Measurements from ENCODE around the gene SEPHS1.
"Not testable (repeated sequence)": the region's sequence is repeated elsewhere in the genome, so short reads cannot be mapped to it uniquely, and the experiment has no call there.

SEPHS1 gene, protein sequence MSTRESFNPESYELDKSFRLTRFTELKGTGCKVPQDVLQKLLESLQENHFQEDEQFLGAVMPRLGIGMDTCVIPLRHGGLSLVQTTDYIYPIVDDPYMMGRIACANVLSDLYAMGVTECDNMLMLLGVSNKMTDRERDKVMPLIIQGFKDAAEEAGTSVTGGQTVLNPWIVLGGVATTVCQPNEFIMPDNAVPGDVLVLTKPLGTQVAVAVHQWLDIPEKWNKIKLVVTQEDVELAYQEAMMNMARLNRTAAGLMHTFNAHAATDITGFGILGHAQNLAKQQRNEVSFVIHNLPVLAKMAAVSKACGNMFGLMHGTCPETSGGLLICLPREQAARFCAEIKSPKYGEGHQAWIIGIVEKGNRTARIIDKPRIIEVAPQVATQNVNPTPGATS

GRCh38 chr10:13348216-13349017 is at the start of gene SEPHS1:
Gene SEPHS1, minus strand, starts transcription at chr10:13348293. Its CDS starts 3,343 bp downstream, at chr10:13344950.
- DNase-seq = peak; percentile 85 to 89

- DNase-seq = no peak
Measured at GRCh38 chr10:13397052-13397451, 49.0 kb upstream of the SEPHS1 start.

DNA sequence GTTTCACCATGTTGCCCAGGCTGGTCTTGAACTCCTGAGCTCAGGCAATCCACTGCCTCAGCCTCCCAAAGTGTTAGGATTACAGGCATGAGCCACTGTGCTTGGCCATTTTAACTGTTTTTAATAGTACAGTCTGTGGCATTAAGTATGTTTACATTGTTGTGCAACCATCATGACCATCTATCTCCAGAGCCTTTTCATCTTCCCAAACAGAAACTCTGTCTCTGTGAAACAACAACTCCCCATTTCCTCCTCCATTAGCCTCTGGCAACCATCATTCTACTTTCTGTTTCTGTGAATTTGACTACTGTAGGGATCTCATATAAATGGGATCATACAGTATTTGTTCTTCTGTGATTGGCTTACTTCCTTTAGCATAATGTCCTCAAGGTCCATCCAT is 48.3 kb upstream of the SEPHS1 start:
- no peak for DNase-seq

- no peak for DNase-seq
Measured at GRCh38 chr10:13395540-13395939, 47.4 kb upstream of the SEPHS1 start.

GRCh38 chr10:13393640-13394039 is 45.5 kb upstream of the SEPHS1 start:
- DNase-seq = no peak

DNA sequence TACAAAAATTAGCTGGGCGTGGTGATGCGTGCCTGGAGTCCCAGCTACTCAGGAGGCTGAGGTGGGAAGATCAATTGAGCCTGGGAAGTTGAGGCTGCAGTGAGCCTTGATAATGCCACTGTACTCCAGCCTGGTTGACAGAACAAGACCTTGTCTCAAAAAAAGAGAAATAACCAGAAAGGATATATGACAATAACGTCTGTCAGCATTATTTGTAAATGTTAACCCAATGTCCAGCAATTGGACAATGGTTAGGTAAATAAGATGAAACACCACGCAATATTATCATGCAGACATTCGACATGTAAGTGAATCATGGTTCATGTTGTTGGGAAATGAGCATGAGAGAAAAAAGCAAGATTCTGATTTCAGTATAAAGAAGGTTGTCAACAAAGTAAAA is 44.6 kb upstream of the SEPHS1 start:
- no peak for DNase-seq

GRCh38 chr10:13390604-13391522 is 42.8 kb upstream of the SEPHS1 start:
- DNase-seq = no peak

- DNase-seq = no peak
Measured at GRCh38 chr10:13388478-13389230, 40.6 kb upstream of the SEPHS1 start.

DNA sequence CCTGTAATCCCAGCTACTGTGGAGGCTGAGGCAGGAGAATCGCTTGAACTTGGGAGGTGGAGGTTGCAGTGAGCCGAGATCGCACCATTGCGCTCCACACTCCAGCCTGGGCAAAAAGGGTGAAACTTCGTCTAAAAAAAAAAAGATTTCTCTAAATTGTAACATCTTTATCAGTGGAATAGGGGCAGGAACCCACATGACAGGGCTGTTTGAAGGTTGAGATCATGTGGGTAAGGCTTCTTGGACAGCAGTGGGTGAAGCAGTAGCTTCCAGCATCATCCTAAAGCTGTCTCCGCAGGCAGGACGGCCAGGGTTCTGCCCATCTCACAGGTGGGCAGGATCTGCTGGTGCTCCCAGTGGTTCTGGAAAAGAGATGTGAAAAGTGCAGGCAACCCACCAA is 37.9 kb upstream of the SEPHS1 start:
- DNase-seq = no peak

DNA sequence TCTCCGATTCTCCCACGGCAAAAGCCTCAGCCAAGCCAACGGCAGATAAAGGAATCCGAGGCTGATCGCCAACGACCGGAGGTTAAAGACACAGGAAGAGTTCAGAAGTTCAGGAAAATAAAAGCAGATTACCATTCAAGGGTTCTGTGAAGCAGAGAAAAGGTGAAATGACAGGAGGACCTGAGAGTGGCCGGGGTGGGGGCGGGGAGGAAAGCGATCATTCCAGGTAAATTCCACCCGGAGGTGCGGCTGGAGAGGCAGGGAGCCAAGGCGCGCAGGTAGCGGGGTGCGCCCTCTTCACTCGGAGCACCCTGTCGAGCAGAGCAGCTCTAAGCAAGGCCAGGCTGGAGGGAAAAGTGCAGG is 35.3 kb upstream of the SEPHS1 start:
- no peak for DNase-seq

DNA sequence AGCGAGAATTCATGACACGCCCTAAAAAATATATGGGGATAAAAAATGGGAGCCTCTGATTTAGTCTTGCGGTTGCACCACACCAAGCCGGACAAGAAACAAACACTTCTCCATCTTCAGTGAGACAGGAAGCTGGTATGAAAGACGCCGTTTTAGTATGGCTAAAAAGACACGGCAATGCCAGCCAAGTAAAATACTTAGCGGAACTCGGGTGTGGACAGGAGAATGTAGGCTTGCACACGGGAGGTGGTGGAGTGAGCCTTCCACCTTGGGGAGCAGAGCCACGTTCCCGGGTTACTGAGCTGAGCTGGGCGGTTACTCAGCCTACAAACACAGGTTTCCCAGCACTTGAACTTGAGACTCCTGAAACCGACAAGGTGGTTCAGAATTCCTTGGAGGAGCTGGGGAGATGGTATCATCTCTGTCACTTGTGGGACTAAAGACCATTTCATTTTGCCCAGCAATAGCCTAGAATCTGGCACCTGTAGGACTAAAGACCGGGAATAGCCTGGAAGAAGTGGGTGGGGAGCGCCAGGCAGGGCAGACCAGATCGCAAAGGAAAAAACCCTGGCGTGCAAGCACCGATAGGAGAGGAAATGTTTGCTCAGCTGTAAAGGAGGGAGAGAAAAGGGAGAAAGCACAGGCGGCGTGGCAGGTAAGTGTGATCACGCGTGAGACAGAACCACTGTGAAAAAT is 34.8 kb upstream of the SEPHS1 start:
- DNase-seq = no peak

DNA sequence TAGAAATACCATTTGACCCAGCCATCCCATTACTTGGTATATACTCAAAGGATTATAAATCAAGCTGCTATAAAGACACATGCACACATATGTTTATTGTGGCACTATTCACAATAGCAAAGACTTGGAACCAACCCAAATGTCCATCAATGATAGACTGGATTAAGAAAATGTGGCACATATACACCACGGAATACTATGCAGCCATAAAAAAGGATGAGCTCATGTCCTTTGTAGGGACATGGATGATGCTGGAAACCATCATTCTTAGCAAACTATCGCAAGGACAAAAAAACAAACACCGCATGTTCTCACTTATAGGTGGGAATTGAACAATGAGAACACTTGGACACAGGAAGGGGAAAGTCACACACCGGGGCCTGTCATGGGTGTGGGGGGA is 31.0 kb upstream of the SEPHS1 start:
- not testable (repeated sequence) for DNase-seq

- DNase-seq = no peak
Measured at GRCh38 chr10:13376746-13377145, 28.7 kb upstream of the SEPHS1 start.

- no peak for DNase-seq
Measured at GRCh38 chr10:13376297-13376696, 28.2 kb upstream of the SEPHS1 start.

DNA sequence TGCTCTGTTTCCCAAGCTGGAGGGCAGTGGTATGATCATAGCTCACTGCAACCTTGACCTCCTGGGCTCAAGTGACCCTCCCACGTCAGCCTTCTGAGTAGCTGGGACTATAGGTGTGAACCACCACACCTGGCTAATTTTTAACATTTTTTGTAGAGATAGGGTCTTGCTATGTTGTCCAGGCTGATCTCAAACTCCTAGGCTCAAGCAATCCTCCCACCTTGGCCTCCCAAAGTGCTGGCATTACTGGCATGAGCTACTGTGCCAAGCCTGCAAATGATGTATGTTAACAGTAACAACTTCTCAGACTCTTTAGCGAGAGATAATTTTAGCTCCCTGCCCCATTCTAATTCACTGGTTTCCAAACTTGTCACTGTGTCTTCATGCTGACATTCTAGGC is 27.7 kb upstream of the SEPHS1 start:
- DNase-seq = no peak

GRCh38 chr10:13373644-13374043 is 25.6 kb upstream of the SEPHS1 start:
- no peak for DNase-seq

GRCh38 chr10:13372524-13372923 is 24.4 kb upstream of the SEPHS1 start:
- DNase-seq = no peak

- DNase-seq = peak; percentile 65 to 66
Measured at GRCh38 chr10:13371897-13372470, 23.9 kb upstream of the SEPHS1 start.

GRCh38 chr10:13366891-13367290 is 18.8 kb upstream of the SEPHS1 start:
- DNase-seq = no peak

DNA sequence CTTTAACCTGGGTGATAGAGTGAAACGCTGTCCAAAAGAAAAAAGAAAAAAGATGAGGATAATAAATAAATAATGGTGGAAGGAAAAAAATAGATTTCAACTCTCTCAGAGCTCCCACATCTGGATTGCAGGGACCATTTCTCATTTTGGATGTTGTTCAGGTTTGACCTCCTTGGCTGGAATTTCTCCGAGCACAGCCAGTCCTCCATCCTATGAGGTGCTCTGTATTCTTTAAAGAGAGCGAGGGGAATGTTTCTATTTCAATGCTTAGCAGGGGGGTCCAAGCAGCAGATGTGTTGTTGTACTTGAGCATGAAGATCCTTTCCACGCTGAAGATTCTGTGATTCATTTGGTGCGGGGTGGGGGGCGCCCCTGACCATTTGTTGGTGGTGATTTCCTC is 17.7 kb upstream of the SEPHS1 start:
- no peak for DNase-seq

GRCh38 chr10:13365243-13365642 is 17.1 kb upstream of the SEPHS1 start:
- no peak for DNase-seq

All from activated T-cell treated with anti-CD3 and anti-CD28 coated beads, Interleukin-2, amount 50 U/mL, for 48 hours (primary cell).